Stomach (tissue), 9 donors: Measurements from ENCODE around the gene CERS6. TPM values are rescaled to one million over a fixed set of nuclear protein-coding genes. Genes with fewer than 3 reads are reported as not detected.

ENCODE experiments used
- DNase-seq, 2 donors: peaks; one replicate each; pipeline versions ENCODE4 v3.0.0 to v3.0.0-alpha.2; 2013 to 2019
- H3K27ac ChIP-seq, 5 donors: fragments of 200-600 bp in 4 of 5; sonication (generic) in 4 of 5; one replicate each; pipeline ENCODE4 v1.5.1; 2013 to 2019; ENCODE audit warnings: mild to moderate bottlenecking in 1 of 5, moderate library complexity in 1 of 5
- H3K27me3 ChIP-seq, 3 donors: fragments of 200-600 bp; sonication (generic); one replicate each; pipeline ENCODE4 v1.5.1; 2017 to 2019; ENCODE audit warnings: mixed run types in 1 of 3
- H3K36me3 ChIP-seq, 4 donors: fragments of 200-600 bp; sonication (generic); 1 replicate in 3 of 4; 2 replicates in 1 of 4; pipeline ENCODE4 v1.5.1; 2016 to 2019
- H3K4me1 ChIP-seq, 4 donors: fragments of 200-600 bp; sonication (generic); one replicate each; pipeline ENCODE4 v1.5.1; 2016 to 2019
- H3K4me3 ChIP-seq, 4 donors: fragments of 200-600 bp; sonication (generic) in 3 of 4; one replicate each; pipeline ENCODE4 v1.5.1; 2016 to 2019; ENCODE audit warnings: mild to moderate bottlenecking in 1 of 4
- H3K9me3 ChIP-seq, 4 donors: fragments of 200-600 bp; sonication (generic); one replicate each; pipeline ENCODE4 v1.5.1; 2016 to 2019
- CTCF ChIP-seq, 7 experiments: fragments of 450-650 bp in 4 of 7; fragments of 200-600 bp in 3 of 7; sonication (generic) in 3 of 7; IDR thresholded peaks; one replicate each; pipeline ENCODE4 v1.5.1; 2016 to 2019; ENCODE audit warnings: antibody characterized with exemption in 7 of 7, control low read depth in 2 of 7, mild to moderate bottlenecking in 1 of 7
- EP300 ChIP-seq: sonication (generic); formaldehyde crosslinking; IDR thresholded peaks from one replicate; pipeline ENCODE4 v1.6.1; 2017; ENCODE audit warnings: antibody characterized with exemption
- POLR2A ChIP-seq, 4 donors: fragments of 450-650 bp; IDR thresholded peaks; one replicate each; pipeline ENCODE4 v1.6.1; 2016; ENCODE audit warnings: antibody characterized with exemption in 4 of 4, control low read depth in 2 of 4, mild to moderate bottlenecking in 1 of 4, moderate library complexity in 1 of 4
- POLR2AphosphoS5 ChIP-seq, 3 donors: sonication (generic); formaldehyde crosslinking; IDR thresholded peaks; one replicate each; pipeline ENCODE4 v1.6.1; 2016; ENCODE audit warnings: antibody characterized with exemption in 3 of 3
- WGBS, 5 donors: extraction: QIAGEN DNeasy Blood & Tissue Kit in 3 of 5; methylation state at CpG; one replicate each; pipeline versions ENCODE4 v1.1.5 to v1.1.7; 2013 to 2018; 5-methylcytosine and 5-hydroxymethylcytosine counted together
- intact Hi-C: fragments of 100-400 bp; cut with DNase I; formaldehyde crosslinking; loops from one replicate; pipeline ENCODE4 v1.15.1; 2023; ENCODE audit warnings: low total_unique reads
- polyA plus RNA-seq, 3 donors: library from polyadenylated mRNA; stranded (reverse); fragments of 200-250 nt; gene quantifications; one replicate each; pipeline ENCODE4 v1.2.3, GENCODE V29; 2013
- total RNA-seq, 5 donors: library from RNA; depleted of rRNA; stranded (reverse); fragments of >200 nt; gene quantifications; one replicate each; pipeline versions ENCODE4 v1.1.0 to v1.2.3, GENCODE V29; 2014 to 2016
- donor health status: healthy with polysubstance abuse.
- donor health status: Bipolar disorder and iron deficiency.
- donor health status: healthy.

CERS6 gene
- total and polyA plus RNA-seq, 8 donors = 4.0 to 102 (median 53.2) TPM

- no peaks in the 10 kb centered on the region for H3K36me3 ChIP-seq
- H3K4me1 ChIP-seq = peaks cover 18 to 67% (median 38%) of the 10 kb centered on the region in 4 donors
- TF ChIP-seq EP300 = no peak
- no peak for TF ChIP-seq POLR2AphosphoS5 (IDR thresholded peaks at IDR 0.05)
- TF ChIP-seq POLR2A (IDR thresholded peaks at IDR 0.05) = no peak
- TF ChIP-seq CTCF (IDR thresholded peaks at IDR 0.05) = no peak
- H3K9me3 ChIP-seq = no peaks in the 10 kb centered on the region
- peak overlapping the region in 4 of 5 donors; percentile 37 to 84 (median 71) for H3K27ac ChIP-seq
- DNase-seq = peak in 1 of 2 donors; percentile 24
- no peaks in the 10 kb centered on the region for H3K27me3 ChIP-seq
- no peak overlapping the region for H3K4me3 ChIP-seq
- intact Hi-C loops = no loop called here
- 59 to 91% (median 76%) methylated on average over 2 of the region's 2 CpGs for WGBS, 5 donors
Observed at GRCh38 chr2:168639018-168639417, 182.9 kb downstream of the CERS6 start.

- Histone ChIP-seq H3K36me3 (no peaks in the 10 kb centered on the region), H3K27me3 (no peaks in the 10 kb centered on the region), H3K4me1 (peaks cover 18 to 62% (median 37%) of the 10 kb centered on the region in 4 donors), H3K27ac (peak overlapping the region in 4 of 5 donors; percentile 57 to 84 (median 71)), H3K9me3 (no peaks in the 10 kb centered on the region), H3K4me3 (no peak overlapping the region)
- DNase-seq = peak; percentile 45 to 92
- 51 to 76% (median 68%) methylated on average over 3 of the region's 3 CpGs for WGBS, 5 donors
- intact Hi-C loops = no loop called here
- TF ChIP-seq POLR2AphosphoS5 (IDR thresholded peaks at IDR 0.05) = peak; percentile 82 to 92 (median 85)
- no peak for TF ChIP-seq CTCF (IDR thresholded peaks at IDR 0.05)
- TF ChIP-seq EP300 = peak; percentile 92
- TF ChIP-seq POLR2A (IDR thresholded peaks at IDR 0.05) = no peak
Observed at GRCh38 chr2:168639441-168639898, 183.4 kb downstream of the CERS6 start.

GRCh38 chr2:168640039-168640438, 184.0 kb downstream of the CERS6 start:
- Histone ChIP-seq H3K4me3 (no peak overlapping the region), H3K36me3 (no peaks in the 10 kb centered on the region), H3K27ac (peak overlapping the region in 4 of 5 donors; percentile 57 to 84 (median 71)), H3K27me3 (no peaks in the 10 kb centered on the region), H3K9me3 (no peaks in the 10 kb centered on the region), H3K4me1 (peaks cover 12 to 56% (median 33%) of the 10 kb centered on the region in 4 donors)
- intact Hi-C loops = no loop called here
- WGBS, 5 donors = 50 to 71% (median 61%) methylated on average over 3 of the region's 3 CpGs
- DNase-seq = no peak
- TF ChIP-seq EP300 (no peak), POLR2A (IDR thresholded peaks at IDR 0.05) (no peak), CTCF (IDR thresholded peaks at IDR 0.05) (no peak), POLR2AphosphoS5 (IDR thresholded peaks at IDR 0.05) (no peak)

GRCh38 chr2:168641636-168642035, 185.6 kb downstream of the CERS6 start:
- intact Hi-C loops = no loop called here

More at GRCh38 chr2:168641636-168642035, 185.6 kb downstream of the CERS6 start:
- 93 to 96% (median 95%) methylated on average over 4 of the region's 4 CpGs for WGBS, 5 donors
- no peak for DNase-seq
- Histone ChIP-seq H3K4me1 (peaks cover 7 to 40% (median 22%) of the 10 kb centered on the region in 4 donors), H3K4me3 (no peak overlapping the region), H3K9me3 (no peaks in the 10 kb centered on the region), H3K36me3 (no peaks in the 10 kb centered on the region), H3K27me3 (no peaks in the 10 kb centered on the region), H3K27ac (peak overlapping the region in 2 of 5 donors; percentile 57 to 84)
- TF ChIP-seq POLR2AphosphoS5 (IDR thresholded peaks at IDR 0.05) (no peak), CTCF (IDR thresholded peaks at IDR 0.05) (no peak), POLR2A (IDR thresholded peaks at IDR 0.05) (no peak), EP300 (no peak)
